WTC11 (cell line): ENCODE results near the gene CCDC82.

Source experiments
- ATF3 ChIP-seq: sonication (generic); formaldehyde crosslinking; conservative IDR thresholded peaks from 2 replicates; pipeline ENCODE4 v1.8.1; 2022; ENCODE audit warnings: mild to moderate bottlenecking, missing genetic modification reagents
- CREB1 ChIP-seq: sonication (generic); formaldehyde crosslinking; IDR thresholded peaks from 2 replicates; pipeline ENCODE4 v1.8.0; 2023; ENCODE audit warnings: mild to moderate bottlenecking, missing genetic modification reagents
- CTCF ChIP-seq: fragments of 200-600 bp; IDR thresholded peaks from 2 replicates; pipeline ENCODE4 v1.8.0; 2022; ENCODE audit warnings: antibody characterized with exemption
- HMGXB4 ChIP-seq: sonication (generic); formaldehyde crosslinking; IDR thresholded peaks from 2 replicates; pipeline ENCODE4 v1.8.1; 2023; ENCODE audit warnings: mild to moderate bottlenecking, moderate library complexity, missing genetic modification reagents
- IRF2 ChIP-seq: sonication (generic); formaldehyde crosslinking; IDR thresholded peaks from 2 replicates; pipeline ENCODE4 v1.8.0; 2022; ENCODE audit warnings: low read depth, missing genetic modification reagents, borderline replicate concordance
- MAX ChIP-seq: sonication (generic); formaldehyde crosslinking; IDR thresholded peaks from 2 replicates; pipeline ENCODE4 v1.8.0; 2022; ENCODE audit warnings: mild to moderate bottlenecking, missing genetic modification reagents
- ZNF416 ChIP-seq: fragments of 250-450 bp; sonication (Bioruptor Pico); IDR thresholded peaks from 2 replicates; pipeline ENCODE4 v1.9.0; 2021; ENCODE audit warnings: mild to moderate bottlenecking, inconsistent platforms

- TF ChIP-seq IRF2 (CRISPR knock-in tag), result no peak
- TF ChIP-seq MAX (CRISPR knock-in tag), result no peak
- no peak for TF ChIP-seq CTCF
- no peak for TF ChIP-seq ATF3 (CRISPR knock-in tag)
- TF ChIP-seq CREB1 (CRISPR knock-in tag), result no peak
- no peak for TF ChIP-seq ZNF416 (CRISPR knock-in tag)
- TF ChIP-seq HMGXB4 (CRISPR knock-in tag), result no peak
Measured at GRCh38 chr11:96394773-96395172, 5.1 kb upstream of the CCDC82 start.
